H9 (cell line): ENCODE results near the gene PKMYT1. TPM values are rescaled to one million over a fixed set of nuclear protein-coding genes. Genes with fewer than 3 reads are reported as not detected.

Experiments
- DNase-seq: peaks from one replicate; pipeline ENCODE4 v3.0.0-alpha.2; 2017
- H2AFZ ChIP-seq: one replicate; pipeline ENCODE4 v1.6.1; 2013; ENCODE audit warnings: mild to moderate bottlenecking, low read length, control low read depth, moderate library complexity
- H2AK5ac ChIP-seq: 2 replicates; pipeline ENCODE4 v1.6.1; 2013; ENCODE audit warnings: low read length, control low read depth, mixed read lengths; ENCODE audit not compliant: insufficient read length
- H2BK120ac ChIP-seq: one replicate; pipeline ENCODE4 v1.6.1; 2013; ENCODE audit warnings: low read depth, mild to moderate bottlenecking, low read length, control low read depth, inconsistent platforms; ENCODE audit not compliant: poor library complexity, severe bottlenecking
- H2BK12ac ChIP-seq: 2 replicates; pipeline ENCODE4 v1.6.1; 2013; ENCODE audit warnings: low read length, control low read depth, mixed read lengths, low read depth; ENCODE audit not compliant: insufficient read length
- H2BK15ac ChIP-seq: 2 replicates; pipeline ENCODE4 v1.6.1; 2013; ENCODE audit warnings: low read depth, low read length, control low read depth
- H2BK20ac ChIP-seq: one replicate; pipeline ENCODE4 v1.6.1; 2013; ENCODE audit warnings: low read depth, mild to moderate bottlenecking, low read length, control low read depth, inconsistent platforms; ENCODE audit not compliant: poor library complexity, severe bottlenecking
- H2BK5ac ChIP-seq: 2 replicates; pipeline ENCODE4 v1.6.1; 2013; ENCODE audit warnings: low read length, control low read depth, mixed read lengths; ENCODE audit not compliant: insufficient read length
- H3K14ac ChIP-seq: 2 replicates; pipeline ENCODE4 v1.6.1; 2013; ENCODE audit warnings: low read length, control low read depth; ENCODE audit not compliant: insufficient read depth
- H3K18ac ChIP-seq: 2 replicates; pipeline ENCODE4 v1.6.1; 2013; ENCODE audit warnings: low read depth, mild to moderate bottlenecking, mixed read lengths, low read length, control low read depth; ENCODE audit not compliant: insufficient read length
- H3K23ac ChIP-seq: 2 replicates; pipeline ENCODE4 v1.6.1; 2013; ENCODE audit warnings: low read length, control low read depth, mixed read lengths, low read depth; ENCODE audit not compliant: insufficient read length
- H3K23me2 ChIP-seq: 2 replicates; pipeline ENCODE4 v1.6.1; 2013; ENCODE audit warnings: low read depth, mild to moderate bottlenecking, mixed read lengths, low read length, control low read depth; ENCODE audit not compliant: insufficient read length, poor library complexity, severe bottlenecking
- H3K27ac ChIP-seq: 2 replicates; pipeline ENCODE4 v1.5.1; 2013; ENCODE audit warnings: low read length, control low read depth, mixed read lengths, low read depth; ENCODE audit not compliant: insufficient read length
- H3K27me3 ChIP-seq: 2 replicates; pipeline ENCODE4 v1.6.1; 2013; ENCODE audit warnings: low read length, control low read depth, inconsistent platforms; ENCODE audit not compliant: insufficient read depth
- H3K4ac ChIP-seq: 2 replicates; pipeline ENCODE4 v1.6.1; 2013; ENCODE audit warnings: low read depth, mild to moderate bottlenecking, control low read depth, inconsistent platforms, low read length, moderate library complexity
- H3K4me1 ChIP-seq: 2 replicates; pipeline ENCODE4 v1.6.1; 2013; ENCODE audit warnings: low read length, control low read depth, inconsistent platforms; ENCODE audit not compliant: insufficient read depth
- H3K4me2 ChIP-seq: 2 replicates; pipeline ENCODE4 v1.6.1; 2013; ENCODE audit warnings: low read length, control low read depth, mixed read lengths; ENCODE audit not compliant: insufficient read length, insufficient read depth
- H3K56ac ChIP-seq: 2 replicates; pipeline ENCODE4 v1.6.1; 2013; ENCODE audit warnings: low read depth, mild to moderate bottlenecking, mixed read lengths, low read length, control low read depth; ENCODE audit not compliant: insufficient read length
- H3K79me1 ChIP-seq: 2 replicates; pipeline ENCODE4 v1.6.1; 2013; ENCODE audit warnings: low read depth, mild to moderate bottlenecking, moderate library complexity, low read length, control low read depth, inconsistent platforms; ENCODE audit not compliant: insufficient read depth, poor library complexity, severe bottlenecking
- H3K79me2 ChIP-seq: 2 replicates; pipeline ENCODE4 v1.6.1; 2013; ENCODE audit warnings: low read length, control low read depth, inconsistent platforms; ENCODE audit not compliant: insufficient read depth
- H3K9ac ChIP-seq: 2 replicates; pipeline ENCODE4 v1.6.1; 2013; ENCODE audit warnings: low read length, control low read depth, mixed read lengths; ENCODE audit not compliant: insufficient read length; ENCODE audit errors: extremely low read depth
- H3K9me3 ChIP-seq: one replicate; pipeline ENCODE4 v1.6.1; 2013; ENCODE audit warnings: low read depth, low read length, inconsistent platforms; ENCODE audit not compliant: control insufficient read depth
- H3T11ph ChIP-seq: one replicate; pipeline ENCODE4 v1.6.1; 2013; ENCODE audit warnings: mild to moderate bottlenecking, low read length, control low read depth, inconsistent platforms
- H4K20me1 ChIP-seq: one replicate; pipeline ENCODE4 v1.6.1; 2013; ENCODE audit not compliant: control insufficient read depth, insufficient read length, insufficient read depth
- H4K5ac ChIP-seq: 2 replicates; pipeline ENCODE4 v1.6.1; 2013; ENCODE audit warnings: low read depth, mild to moderate bottlenecking, mixed read lengths, low read length, control low read depth; ENCODE audit not compliant: insufficient read length
- H4K8ac ChIP-seq: replicated peaks from 2 replicates; pipeline ENCODE4 v1.6.1; 2013; ENCODE audit warnings: low read length, control low read depth, mixed read lengths, low read depth; ENCODE audit not compliant: insufficient read length
- H4K91ac ChIP-seq: 2 replicates; pipeline ENCODE4 v1.6.1; 2013; ENCODE audit warnings: low read depth, mild to moderate bottlenecking, moderate library complexity, mixed read lengths, low read length, control low read depth; ENCODE audit not compliant: insufficient read length
- H3K27ac Mint-ChIP-seq, 3 experiments: 2 replicates in 2 of 3; 3 replicates in 1 of 3; pipeline ENCODE4 v1.8.0; 2020 to 2021; ENCODE audit warnings: mixed read lengths in 3 of 3, mild to moderate bottlenecking in 1 of 3, moderate library complexity in 1 of 3
- H3K27me3 Mint-ChIP-seq: 2 replicates; pipeline ENCODE4 v1.8.0; 2021; ENCODE audit warnings: low read depth, mild to moderate bottlenecking, moderate library complexity, mixed read lengths
- H3K36me3 Mint-ChIP-seq, 3 experiments: 2 replicates in 2 of 3; 3 replicates in 1 of 3; pipeline ENCODE4 v1.8.0; 2020 to 2021; ENCODE audit warnings: low read depth in 3 of 3, mixed read lengths in 3 of 3; ENCODE audit not compliant: insufficient read depth in 1 of 3
- H3K4me1 Mint-ChIP-seq, 2 experiments: 2 replicates each; pipeline ENCODE4 v1.8.0; 2020; ENCODE audit warnings: mixed read lengths in 2 of 2
- H3K4me3 Mint-ChIP-seq, 2 experiments: 2 replicates in 1 of 2; 3 replicates in 1 of 2; pipeline ENCODE4 v1.8.0; 2020 to 2021; ENCODE audit warnings: mild to moderate bottlenecking in 2 of 2, mixed read lengths in 2 of 2, moderate library complexity in 1 of 2
- H3K9me3 Mint-ChIP-seq, 2 experiments: 2 replicates in 1 of 2; 3 replicates in 1 of 2; pipeline ENCODE4 v1.8.0; 2020; ENCODE audit warnings: mild to moderate bottlenecking in 2 of 2, mixed read lengths in 2 of 2, moderate library complexity in 1 of 2
- WGBS: extraction: QIAGEN DNeasy Blood & Tissue Kit; methylation state at CpG from one replicate; pipeline ENCODE4 v1.1.7; 2013; ENCODE audit warnings: missing lambda C conversion rate, low lambda C conversion rate, mixed read lengths; ENCODE audit not compliant: insufficient read length; ENCODE audit errors: extremely low coverage; 5-methylcytosine and 5-hydroxymethylcytosine counted together
- total RNA-seq: library from RNA; stranded (reverse); gene quantifications from 2 replicates; pipeline ENCODE4 v1.2.1, GENCODE V29; 2021
- TF ChIP-seq, protein P1 (sequence below): fragments of 200-600 bp; sonication (generic); conservative IDR thresholded peaks from 3 replicates; pipeline ENCODE4 v1.8.0; 2021; ENCODE audit warnings: antibody characterized with exemption, mild to moderate bottlenecking

PKMYT1 gene
- total RNA-seq, 1 experiment from 2014 or later: 114 TPM

DNA sequence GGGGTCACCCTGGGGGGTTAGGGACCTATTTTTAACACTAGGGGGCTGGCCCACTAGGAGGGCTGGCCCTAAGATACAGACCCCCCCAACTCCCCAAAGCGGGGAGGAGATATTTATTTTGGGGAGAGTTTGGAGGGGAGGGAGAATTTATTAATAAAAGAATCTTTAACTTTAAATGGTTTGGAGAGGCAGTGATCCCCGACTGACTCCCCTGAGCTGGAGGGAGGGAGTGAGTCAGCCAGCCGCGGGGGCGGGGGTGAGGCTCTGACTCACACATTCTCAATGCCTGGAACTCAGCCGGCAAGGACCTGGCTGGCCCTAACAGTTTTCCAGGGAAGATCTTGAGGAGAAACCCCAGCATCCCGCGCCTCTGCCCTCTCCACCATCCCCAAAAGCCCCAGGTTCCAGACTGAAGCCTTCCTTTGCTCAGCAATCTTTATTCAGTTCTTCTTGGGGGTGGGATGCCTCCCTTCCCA is 42.0 kb upstream of the PKMYT1 start:
- H3K4ac ChIP-seq: no peak overlapping the region
- H2AK5ac ChIP-seq: no peak overlapping the region
- H3K27me3 ChIP-seq: no peaks in the 10 kb centered on the region
- H3K79me2 ChIP-seq: peaks cover under 1% of the 10 kb centered on the region; the same call in 1 of the 2 replicates
- H3K27me3 Mint-ChIP-seq: peaks cover 9% of the 10 kb centered on the region
- H4K5ac ChIP-seq: no peak overlapping the region
- H3K79me1 ChIP-seq: no peaks in the 10 kb centered on the region
- no peak overlapping the region for H2BK20ac ChIP-seq
- peaks cover 24 to 48% of the 10 kb centered on the region in 2 experiments for H3K4me1 Mint-ChIP-seq
- no peak overlapping the region for H4K91ac ChIP-seq
- H3K23me2 ChIP-seq: peaks cover 29% of the 10 kb centered on the region
- no peaks in the 10 kb centered on the region for H4K20me1 ChIP-seq
- TF ChIP-seq, protein P1, sequence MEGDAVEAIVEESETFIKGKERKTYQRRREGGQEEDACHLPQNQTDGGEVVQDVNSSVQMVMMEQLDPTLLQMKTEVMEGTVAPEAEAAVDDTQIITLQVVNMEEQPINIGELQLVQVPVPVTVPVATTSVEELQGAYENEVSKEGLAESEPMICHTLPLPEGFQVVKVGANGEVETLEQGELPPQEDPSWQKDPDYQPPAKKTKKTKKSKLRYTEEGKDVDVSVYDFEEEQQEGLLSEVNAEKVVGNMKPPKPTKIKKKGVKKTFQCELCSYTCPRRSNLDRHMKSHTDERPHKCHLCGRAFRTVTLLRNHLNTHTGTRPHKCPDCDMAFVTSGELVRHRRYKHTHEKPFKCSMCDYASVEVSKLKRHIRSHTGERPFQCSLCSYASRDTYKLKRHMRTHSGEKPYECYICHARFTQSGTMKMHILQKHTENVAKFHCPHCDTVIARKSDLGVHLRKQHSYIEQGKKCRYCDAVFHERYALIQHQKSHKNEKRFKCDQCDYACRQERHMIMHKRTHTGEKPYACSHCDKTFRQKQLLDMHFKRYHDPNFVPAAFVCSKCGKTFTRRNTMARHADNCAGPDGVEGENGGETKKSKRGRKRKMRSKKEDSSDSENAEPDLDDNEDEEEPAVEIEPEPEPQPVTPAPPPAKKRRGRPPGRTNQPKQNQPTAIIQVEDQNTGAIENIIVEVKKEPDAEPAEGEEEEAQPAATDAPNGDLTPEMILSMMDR: no peak
- H3K4me1 ChIP-seq: peaks cover 2% of the 10 kb centered on the region; the same call in 1 of the 2 replicates
- H3K56ac ChIP-seq: no peak overlapping the region
- H2BK5ac ChIP-seq: peak overlapping the region; percentile 43
- no peak overlapping the region for H3T11ph ChIP-seq
- no peak overlapping the region for H2BK120ac ChIP-seq
- H3K4me2 ChIP-seq: peak overlapping the region; percentile 51
- H3K36me3 Mint-ChIP-seq: peaks cover 15 to 41% (median 29%) of the 10 kb centered on the region in 3 experiments
- H3K18ac ChIP-seq: peak overlapping the region; percentile 27
- no peak overlapping the region for H3K23ac ChIP-seq
- no peaks in the 10 kb centered on the region for H3K9me3 ChIP-seq
- H3K9ac ChIP-seq: peak overlapping the region; percentile 21
- no peak overlapping the region for H2BK12ac ChIP-seq
- peak overlapping the region; percentile 66 for H3K27ac ChIP-seq
- no peak overlapping the region for H2AFZ ChIP-seq
- no peak overlapping the region for H2BK15ac ChIP-seq
- no CpG with 5 or more reads among the region's 8 CpGs for WGBS
- peak overlapping the region; percentile 93 to 96 for H3K4me3 Mint-ChIP-seq
- peak; percentile 90 for DNase-seq
- no peak overlapping the region; the same call in 1 of the 2 replicates for H3K14ac ChIP-seq
- H4K8ac ChIP-seq: no peak overlapping the region
- no peaks in the 10 kb centered on the region; a peak in 2 of 5 replicates for H3K9me3 Mint-ChIP-seq
- peak overlapping the region; percentile 98 to 100 (median 99) for H3K27ac Mint-ChIP-seq
